Neuronal stem cell (in vitro differentiated cells): Measurements from ENCODE around the gene PLEKHA7.

Experiments
- DNase-seq: peaks from one replicate; pipeline ENCODE4 v3.0.0-alpha.2; 2013; ENCODE audit warnings: low spot score
- H2AFZ ChIP-seq: one replicate; pipeline ENCODE4 v1.6.1; 2013; ENCODE audit warnings: mild to moderate bottlenecking, low read length, inconsistent platforms
- H2AK5ac ChIP-seq: 2 replicates; pipeline ENCODE4 v1.6.1; 2013; ENCODE audit warnings: low read depth, mild to moderate bottlenecking, inconsistent platforms, low read length, moderate library complexity, mixed read lengths
- H2BK120ac ChIP-seq: 2 replicates; pipeline ENCODE4 v1.6.1; 2013; ENCODE audit warnings: low read depth, mild to moderate bottlenecking, inconsistent platforms, low read length, moderate library complexity, mixed read lengths
- H2BK12ac ChIP-seq: one replicate; pipeline ENCODE4 v1.6.1; 2013; ENCODE audit warnings: low read length, inconsistent platforms
- H2BK15ac ChIP-seq: 2 replicates; pipeline ENCODE4 v1.6.1; 2013; ENCODE audit warnings: mild to moderate bottlenecking, low read length, inconsistent platforms, mixed read lengths
- H2BK5ac ChIP-seq: one replicate; pipeline ENCODE4 v1.6.1; 2013; ENCODE audit warnings: inconsistent platforms, mild to moderate bottlenecking, low read length, moderate library complexity
- H3K14ac ChIP-seq: one replicate; pipeline ENCODE4 v1.6.1; 2013; ENCODE audit warnings: low read length, inconsistent platforms
- H3K18ac ChIP-seq: 2 replicates; pipeline ENCODE4 v1.6.1; 2013; ENCODE audit warnings: low read length, inconsistent platforms
- H3K23ac ChIP-seq: 2 replicates; pipeline ENCODE4 v1.6.1; 2013; ENCODE audit warnings: low read depth, mild to moderate bottlenecking, mixed read lengths, low read length, inconsistent platforms; ENCODE audit not compliant: poor library complexity
- H3K27ac ChIP-seq: replicated peaks from 3 replicates; pipeline ENCODE4 v1.5.1; 2013; ENCODE audit warnings: low read length, inconsistent platforms
- H3K27me3 ChIP-seq, 3 experiments: 2 replicates each; pipeline ENCODE4 v1.6.1; 2013; ENCODE audit warnings: low read length in 3 of 3, mild to moderate bottlenecking in 2 of 3, inconsistent platforms in 1 of 3, low read depth in 1 of 3, mixed read lengths in 1 of 3, moderate library complexity in 1 of 3; ENCODE audit not compliant: control insufficient read depth in 3 of 3, insufficient read depth in 3 of 3
- H3K36me3 ChIP-seq, 2 donors: replicated peaks in 1 of 2; 2 replicates each; pipeline ENCODE4 v1.6.1; 2013; ENCODE audit warnings: low read length in 2 of 2; ENCODE audit not compliant: control insufficient read depth in 2 of 2, insufficient read depth in 2 of 2
- H3K4ac ChIP-seq: 2 replicates; pipeline ENCODE4 v1.6.1; 2013; ENCODE audit warnings: inconsistent platforms, mild to moderate bottlenecking, low read length, moderate library complexity
- H3K4me1 ChIP-seq, 2 donors: 1 replicate in 1 of 2; 2 replicates in 1 of 2; pipeline ENCODE4 v1.6.1; 2013; ENCODE audit warnings: low read length in 2 of 2, low read depth in 1 of 2; ENCODE audit not compliant: control insufficient read depth in 2 of 2, insufficient read depth in 1 of 2
- H3K4me2 ChIP-seq: one replicate; pipeline ENCODE4 v1.6.1; 2013; ENCODE audit warnings: mild to moderate bottlenecking, low read length, inconsistent platforms; ENCODE audit not compliant: insufficient read depth, poor library complexity, severe bottlenecking
- H3K4me3 ChIP-seq, 2 donors: 2 replicates each; pipeline ENCODE4 v1.5.1; 2013; ENCODE audit warnings: low read length in 2 of 2, mild to moderate bottlenecking in 2 of 2, inconsistent platforms in 1 of 2, moderate library complexity in 1 of 2
- H3K79me1 ChIP-seq: one replicate; pipeline ENCODE4 v1.6.1; 2013; ENCODE audit warnings: low read depth, mild to moderate bottlenecking, inconsistent platforms, low read length, moderate library complexity
- H3K9ac ChIP-seq: one replicate; pipeline ENCODE4 v1.6.1; 2013; ENCODE audit warnings: mild to moderate bottlenecking, low read depth, low read length, inconsistent platforms; ENCODE audit not compliant: poor library complexity
- H3K9me3 ChIP-seq, 2 donors: replicated peaks in 1 of 2; 2 replicates each; pipeline versions ENCODE3 to v1.6.1; 2013; ENCODE audit warnings: low read length in 2 of 2, mild to moderate bottlenecking in 2 of 2, inconsistent platforms in 1 of 2, low read depth in 1 of 2, mixed read lengths in 1 of 2, moderate library complexity in 1 of 2; ENCODE audit not compliant: control insufficient read depth in 2 of 2, insufficient read depth in 1 of 2
- H4K8ac ChIP-seq: one replicate; pipeline ENCODE4 v1.6.1; 2013; ENCODE audit warnings: low read depth, mild to moderate bottlenecking, inconsistent platforms, low read length, moderate library complexity
- H4K91ac ChIP-seq: one replicate; pipeline ENCODE4 v1.6.1; 2013; ENCODE audit warnings: low read length, low read depth, mild to moderate bottlenecking, inconsistent platforms; ENCODE audit not compliant: poor library complexity
- WGBS, 2 donors: extraction: QIAGEN DNeasy Blood & Tissue Kit; methylation state at CpG; one replicate each; pipeline ENCODE4 v1.1.7; 2013; ENCODE audit warnings: missing lambda C conversion rate in 2 of 2, mixed read lengths in 1 of 2; ENCODE audit not compliant: insufficient read length in 2 of 2, insufficient replicate concordance in 1 of 2; ENCODE audit errors: extremely low coverage in 2 of 2; 5-methylcytosine and 5-hydroxymethylcytosine counted together

The PLEKHA7 gene

GRCh38 chr11:16928044-16928443, 86.2 kb downstream of the PLEKHA7 start:
- no peak overlapping the region for H2BK120ac ChIP-seq
- no peak overlapping the region for H3K4ac ChIP-seq
- H3K4me3 ChIP-seq: no peak overlapping the region
- H4K8ac ChIP-seq: no peak overlapping the region
- no peak overlapping the region for H2BK15ac ChIP-seq
- H2BK12ac ChIP-seq: no peak overlapping the region
- H3K23ac ChIP-seq: no peak overlapping the region
- no peak overlapping the region for H2AFZ ChIP-seq
- peaks cover 0 to 38% (median 9%) of the 10 kb centered on the region in 3 experiments for H3K27me3 ChIP-seq
- H2AK5ac ChIP-seq: no peak overlapping the region
- H3K79me1 ChIP-seq: no peaks in the 10 kb centered on the region
- no peak overlapping the region for H4K91ac ChIP-seq
- H3K27ac ChIP-seq: no peak overlapping the region
- no peak overlapping the region for H3K9ac ChIP-seq
- H3K9me3 ChIP-seq: no peaks in the 10 kb centered on the region
- no peak overlapping the region for H3K14ac ChIP-seq
- DNase-seq: no peak
- no peak overlapping the region for H3K4me2 ChIP-seq
- H3K36me3 ChIP-seq: no peaks in the 10 kb centered on the region
- no CpG with 5 or more reads among the region's 4 CpGs for WGBS, 2 donors
- H3K4me1 ChIP-seq: peaks cover 8 to 30% of the 10 kb centered on the region in 2 donors
- no peak overlapping the region for H2BK5ac ChIP-seq
- no peak overlapping the region for H3K18ac ChIP-seq

DNA sequence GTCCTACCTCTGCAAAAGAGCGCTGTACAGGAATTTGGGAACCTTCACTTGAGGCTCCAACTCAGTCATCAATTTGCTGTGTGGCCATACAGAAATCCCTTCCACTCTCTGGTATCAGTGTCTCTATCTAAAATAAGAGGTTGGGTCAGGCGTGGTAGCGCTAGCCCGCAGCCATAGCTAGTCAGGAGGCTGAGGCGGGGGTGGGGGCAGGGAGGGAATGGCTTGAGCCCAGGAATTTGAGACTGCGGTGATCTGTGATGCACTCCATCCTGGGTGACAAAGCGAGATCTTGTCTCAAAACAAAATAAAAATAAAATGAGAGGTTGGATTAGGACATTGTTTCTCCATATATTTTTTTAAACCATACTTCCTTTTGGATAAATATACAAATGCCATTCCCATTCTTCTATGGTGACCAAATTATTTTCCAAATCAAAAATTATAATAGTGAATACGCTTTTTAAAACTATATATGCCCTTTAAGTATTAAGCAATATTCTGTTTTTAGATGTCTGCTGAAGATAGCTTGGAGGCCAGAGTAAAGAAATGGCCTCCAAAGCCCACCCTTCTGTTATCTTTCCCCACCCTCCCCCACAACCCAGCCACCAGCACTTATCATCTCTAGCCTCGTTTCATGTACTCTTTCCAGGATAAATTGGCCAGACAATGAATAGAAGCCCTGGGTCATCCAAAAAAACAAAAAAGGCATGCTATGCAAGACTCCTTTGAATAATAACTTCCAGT, 87.2 kb downstream of the PLEKHA7 start:
- Histone ChIP-seq H2BK12ac (no peak overlapping the region), H2AFZ (no peak overlapping the region), H3K4me3 (no peak overlapping the region), H3K27ac (no peak overlapping the region), H3K27me3 (peaks cover 0 to 38% (median 9%) of the 10 kb centered on the region in 3 experiments), H3K4ac (no peak overlapping the region), H2AK5ac (no peak overlapping the region), H4K91ac (no peak overlapping the region), H3K14ac (no peak overlapping the region), H3K9me3 (no peaks in the 10 kb centered on the region), H3K79me1 (no peaks in the 10 kb centered on the region), H2BK5ac (no peak overlapping the region), H3K18ac (no peak overlapping the region), H3K4me1 (peaks cover 11 to 38% of the 10 kb centered on the region in 2 donors), H4K8ac (no peak overlapping the region), H3K36me3 (no peaks in the 10 kb centered on the region), H3K23ac (no peak overlapping the region), H3K9ac (no peak overlapping the region), H3K4me2 (no peak overlapping the region), H2BK15ac (no peak overlapping the region), H2BK120ac (no peak overlapping the region)
- WGBS, 2 donors: no CpG with 5 or more reads among the region's 9 CpGs
- DNase-seq: no peak

GRCh38 chr11:16925561-16926065, 88.6 kb downstream of the PLEKHA7 start:
- Histone ChIP-seq H3K4me1 (peaks cover 11 to 41% of the 10 kb centered on the region in 2 donors), H2BK120ac (no peak overlapping the region), H3K79me1 (no peaks in the 10 kb centered on the region), H3K4ac (no peak overlapping the region), H3K14ac (peak overlapping the region; percentile 87), H4K91ac (no peak overlapping the region), H2BK15ac (peak overlapping the region; percentile 55), H4K8ac (no peak overlapping the region), H3K4me3 (peak overlapping the region; percentile 45 to 80), H2AK5ac (no peak overlapping the region), H3K4me2 (peak overlapping the region; percentile 94), H2BK12ac (peak overlapping the region; percentile 77), H2BK5ac (peak overlapping the region; percentile 32), H3K9me3 (no peaks in the 10 kb centered on the region), H3K9ac (peak overlapping the region; percentile 82), H3K27ac (no peak overlapping the region), H3K23ac (peak overlapping the region; percentile 32), H2AFZ (peak overlapping the region; percentile 92), H3K18ac (peak overlapping the region; percentile 80), H3K36me3 (no peaks in the 10 kb centered on the region), H3K27me3 (peaks cover 0 to 38% (median 9%) of the 10 kb centered on the region in 3 experiments)
- DNase-seq: peak; percentile 66
- no CpG with 5 or more reads among the region's 52 CpGs for WGBS, 2 donors

DNA sequence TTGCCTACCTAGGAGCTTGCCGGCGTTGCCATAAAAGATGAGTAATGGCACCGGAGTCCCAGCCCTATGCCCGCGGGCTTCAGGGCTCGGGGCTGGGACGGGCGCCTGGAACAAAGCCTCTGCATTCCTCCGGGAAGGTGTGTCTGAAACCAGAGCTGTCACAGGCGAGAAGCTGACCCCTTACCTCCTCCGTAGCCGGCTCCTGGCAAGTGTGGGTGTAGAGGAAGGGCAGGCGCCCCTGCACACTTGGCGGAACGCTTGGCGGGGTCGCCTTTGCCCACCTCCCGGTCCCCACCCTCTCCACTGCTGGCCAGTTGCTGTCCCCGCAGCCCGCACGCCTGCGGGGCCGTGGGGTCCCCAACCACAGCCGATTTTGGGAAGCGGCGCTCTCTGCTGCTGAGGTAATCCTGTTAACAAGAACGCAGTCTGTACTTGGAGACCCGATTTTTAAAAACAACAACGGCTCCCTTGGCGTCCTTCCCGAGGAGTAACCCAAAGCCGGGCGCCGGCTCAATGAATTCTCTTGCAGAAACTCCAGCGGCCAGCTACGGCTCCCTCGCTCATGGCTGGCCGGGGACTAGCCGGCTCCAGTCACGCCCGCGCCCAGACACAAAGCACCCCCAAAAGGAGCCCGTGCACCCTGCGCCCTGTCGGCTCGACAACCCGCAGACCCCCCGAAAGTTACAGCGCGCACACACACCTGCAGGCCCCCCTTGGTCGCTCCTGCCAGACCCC, 89.2 kb downstream of the PLEKHA7 start:
- peak; percentile 48 for DNase-seq
- Histone ChIP-seq H3K4me2 (peak overlapping the region; percentile 94), H3K27ac (no peak overlapping the region)

More for the DNA sequence above, 89.2 kb downstream of the PLEKHA7 start:
- Histone ChIP-seq H2BK5ac (peak overlapping the region; percentile 32), H4K8ac (no peak overlapping the region), H4K91ac (no peak overlapping the region), H3K4ac (no peak overlapping the region), H3K9me3 (no peaks in the 10 kb centered on the region), H2AFZ (peak overlapping the region; percentile 92), H3K14ac (peak overlapping the region; percentile 87), H2BK15ac (peak overlapping the region; percentile 55), H3K27me3 (peaks cover 0 to 38% (median 9%) of the 10 kb centered on the region in 3 experiments), H3K4me1 (peaks cover 11 to 41% of the 10 kb centered on the region in 2 donors), H3K18ac (peak overlapping the region; percentile 82), H3K23ac (peak overlapping the region; percentile 62), H2BK120ac (no peak overlapping the region), H2AK5ac (peak overlapping the region; percentile 43), H3K9ac (peak overlapping the region; percentile 82), H3K36me3 (no peaks in the 10 kb centered on the region), H3K4me3 (peak overlapping the region; percentile 45 to 80), H3K79me1 (no peaks in the 10 kb centered on the region), H2BK12ac (peak overlapping the region; percentile 77)
- WGBS, 2 donors: no CpG with 5 or more reads among the region's 51 CpGs
